ENCODE results near the gene KLHL4. TPM values are rescaled to one million over a fixed set of nuclear protein-coding genes. Genes with fewer than 3 reads are reported as not detected.

Gene KLHL4
- total and polyA plus RNA-seq, 2 of the 8 experiments (the other 6 are each of a cell fraction or from before 2014, with no cell fraction given), result 8.8 to 16.0 TPM

GRCh38 chrX:87706134-87706533 is 188.5 kb downstream of the KLHL4 start:
- H3K56ac ChIP-seq (replicated peaks; ENCODE audit: insufficient read length, low read depth, low read length), result no peak overlapping the region
- no peak overlapping the region for H3K4ac ChIP-seq (replicated peaks; ENCODE audit: insufficient read length, low read depth, low read length)
- no peak overlapping the region for H2AFZ ChIP-seq (ENCODE audit: low read length)
- no peak overlapping the region for H3K4me2 ChIP-seq (ENCODE audit: insufficient read depth in 1 of 2, low read depth in 2 of 2, low read length in 2 of 2)
- no peaks in the 10 kb centered on the region for H3K23me2 ChIP-seq (ENCODE audit: low read depth, low read length)
- WGBS, 2 experiments (ENCODE audit: extremely low coverage in 1 of 2, insufficient coverage in 1 of 2, insufficient read length in 1 of 2, insufficient replicate concordance in 2 of 2, low coverage in 1 of 2, low lambda C conversion rate in 2 of 2, missing lambda C conversion rate in 1 of 2), result 91% methylated on average over 2 of the region's 2 CpGs; no CpG with 5 or more reads in 1 of the 2 experiments
- no peak for TF ChIP-seq SP4 (IDR thresholded peaks at IDR 0.05; ENCODE audit: low read length)
- TF ChIP-seq TEAD4 (IDR thresholded peaks at IDR 0.05; ENCODE audit: low read depth, low read length), result no peak
- no peak for TF ChIP-seq ZNF274 (IDR thresholded peaks at IDR 0.05; ENCODE audit: borderline replicate concordance, extremely low read depth, low read length)
- no peak for TF ChIP-seq KDM1A (IDR thresholded peaks at IDR 0.05; ENCODE audit: borderline replicate concordance, low read length)
- no peak for TF ChIP-seq BACH1 (IDR thresholded peaks at IDR 0.05; ENCODE audit: low read length)
- TF ChIP-seq ATF3 (IDR thresholded peaks at IDR 0.05; ENCODE audit: insufficient read depth, low read depth, low read length), result no peak
- no peak overlapping the region for H2BK120ac ChIP-seq (replicated peaks; ENCODE audit: low read depth, low read length)
- H3K79me1 ChIP-seq (ENCODE audit: low read depth, low read length), result no peaks in the 10 kb centered on the region
- H3K4me1 ChIP-seq (replicated peaks in 1 of 4; ENCODE audit: control insufficient read depth in 3 of 4, insufficient read depth in 4 of 4, low read length in 3 of 4), result no peaks in the 10 kb centered on the region; a peak in 2 of 7 replicates
- H2BK5ac ChIP-seq (ENCODE audit: low read depth, low read length), result no peak overlapping the region
- no peak overlapping the region for H3K9ac ChIP-seq (replicated peaks in 1 of 4; ENCODE audit: extremely low read depth in 1 of 4, low read depth in 3 of 4, low read length in 3 of 4)
- no peaks in the 10 kb centered on the region for H3K79me2 ChIP-seq (ENCODE audit: control insufficient read depth in 1 of 2, insufficient read depth in 2 of 2, low read length in 2 of 2)
- no peak overlapping the region for H3K27ac ChIP-seq (ENCODE audit: low read depth, low read length)
- no peak overlapping the region for H2AK5ac ChIP-seq (ENCODE audit: low read depth, low read length)
- H4K91ac ChIP-seq (replicated peaks; ENCODE audit: insufficient read length, low read length), result no peak overlapping the region
- H3K27me3 ChIP-seq (replicated peaks in 1 of 4; ENCODE audit: control insufficient read depth in 3 of 4, extremely low read depth in 1 of 4, insufficient read depth in 3 of 4, low read length in 3 of 4), result no peaks in the 10 kb centered on the region
- FAIRE-seq (no peak), DNase-seq (ENCODE audit: low read depth in 1 of 2, low spot score in 2 of 2) (no peak)
- POLR2A ChIA-PET (ENCODE audit: partially characterized antibody), result no interaction called here
- peaks cover 9 to 11% of the 10 kb centered on the region in 2 experiments; a peak in 2 of 4 replicates for H3K9me3 ChIP-seq (ENCODE audit: insufficient read depth in 2 of 2, low read depth in 1 of 2, low read length in 1 of 2)
- no peak overlapping the region for H4K8ac ChIP-seq (ENCODE audit: extremely low read depth, insufficient read depth, low read length)
- no peak overlapping the region for H3K14ac ChIP-seq (ENCODE audit: insufficient read length)
- H3K36me3 ChIP-seq (ENCODE audit: control insufficient read depth in 2 of 4, insufficient read depth in 4 of 4, low read length in 3 of 4), result peaks cover 0 to 2% (median 0%) of the 10 kb centered on the region in 4 experiments; a peak in 2 of 8 replicates
- H3K4me3 ChIP-seq (ENCODE audit: extremely low read depth in 1 of 4, insufficient read depth in 2 of 4, low read depth in 3 of 4, low read length in 4 of 4), result no peak overlapping the region
- CTCF ChIA-PET (ENCODE audit: partially characterized antibody), result no interaction called here
- no peak overlapping the region for H2BK20ac ChIP-seq (ENCODE audit: low read length)
- H4K20me1 ChIP-seq (replicated peaks in 1 of 2; ENCODE audit: control insufficient read depth in 1 of 2, insufficient read depth in 2 of 2, low read length in 2 of 2), result no peaks in the 10 kb centered on the region
- no peak overlapping the region for H2BK15ac ChIP-seq (ENCODE audit: low read length)
- no peak overlapping the region for H4K5ac ChIP-seq (ENCODE audit: insufficient read length, low read depth, low read length)
- H2BK12ac ChIP-seq (ENCODE audit: low read depth, low read length), result no peak overlapping the region
- H3K23ac ChIP-seq (ENCODE audit: insufficient read length), result no peak overlapping the region
- no peak overlapping the region for H3K18ac ChIP-seq (ENCODE audit: extremely low read depth, low read length)
